GM12878 (cell line): ENCODE results near the gene BANP. TPM values are rescaled to one million over a fixed set of nuclear protein-coding genes. Genes with fewer than 3 reads are reported as not detected.

Experiments used
- BCL11A ChIP-seq: IDR thresholded peaks from 2 replicates; pipeline ENCODE4 v1.6.1; 2011; ENCODE audit warnings: low read depth, low read length
- BHLHE40 ChIP-seq, 2 experiments: fragments of 450-650 bp in 1 of 2; IDR thresholded peaks; 2 replicates each; pipeline ENCODE4 v1.6.1; 2011 to 2017; ENCODE audit warnings: low read depth in 2 of 2, borderline replicate concordance in 1 of 2, improper control_type of control experiment in 1 of 2, low read length in 1 of 2, mild to moderate bottlenecking in 1 of 2
- CBFB ChIP-seq: IDR thresholded peaks from 2 replicates; pipeline ENCODE4 v1.6.1; 2016; ENCODE audit warnings: antibody characterized with exemption, low read depth
- DPF2 ChIP-seq: fragments of 450-650 bp; IDR thresholded peaks from 2 replicates; pipeline ENCODE4 v1.6.1; 2017; ENCODE audit warnings: mild to moderate bottlenecking
- EGR1 ChIP-seq, 2 experiments: IDR thresholded peaks; 1 replicate in 1 of 2; 2 replicates in 1 of 2; pipeline ENCODE4 v1.6.1; 2011 to 2012; ENCODE audit warnings: low read depth in 2 of 2, low read length in 2 of 2, borderline replicate concordance in 1 of 2, mild to moderate bottlenecking in 1 of 2, moderate library complexity in 1 of 2
- ELK1 ChIP-seq: IDR thresholded peaks from 2 replicates; pipeline ENCODE4 v1.6.1; 2012; ENCODE audit warnings: low read depth, low read length, improper control_type of control experiment
- FOXK2 ChIP-seq: fragments of 450-650 bp; IDR thresholded peaks from 2 replicates; pipeline ENCODE4 v1.6.1; 2017; ENCODE audit warnings: mild to moderate bottlenecking, moderate library complexity
- HDAC2 ChIP-seq: fragments of 200-600 bp; sonication (generic); IDR thresholded peaks from 2 replicates; pipeline ENCODE4 v1.6.1; 2017
- LARP7 ChIP-seq: fragments of 450-650 bp; IDR thresholded peaks from 2 replicates; pipeline ENCODE4 v1.6.1; 2017; ENCODE audit warnings: mild to moderate bottlenecking
- MEF2A ChIP-seq: IDR thresholded peaks from 2 replicates; pipeline ENCODE4 v1.6.1; 2011; ENCODE audit warnings: low read depth, mild to moderate bottlenecking, low read length, moderate library complexity; ENCODE audit not compliant: insufficient read depth
- MLLT1 ChIP-seq: fragments of 450-650 bp; IDR thresholded peaks from 2 replicates; pipeline ENCODE4 v1.6.1; 2016; ENCODE audit warnings: mild to moderate bottlenecking
- NFIC ChIP-seq: IDR thresholded peaks from 2 replicates; pipeline ENCODE4 v1.6.1; 2012; ENCODE audit warnings: low read depth, mild to moderate bottlenecking, inconsistent platforms, low read length, moderate library complexity
- PKNOX1 ChIP-seq: fragments of 450-650 bp; IDR thresholded peaks from 2 replicates; pipeline ENCODE4 v1.6.1; 2016; ENCODE audit warnings: mild to moderate bottlenecking
- POLR2AphosphoS2 ChIP-seq: IDR thresholded peaks from 2 replicates; pipeline ENCODE4 v1.6.1; 2011; ENCODE audit warnings: low read depth, mild to moderate bottlenecking, low read length, improper control_type of control experiment, moderate library complexity
- POLR2AphosphoS5 ChIP-seq: IDR thresholded peaks from 2 replicates; pipeline ENCODE4 v1.6.1; 2011; ENCODE audit warnings: mild to moderate bottlenecking, low read length, inconsistent platforms
- POU2F2 ChIP-seq: IDR thresholded peaks from 3 replicates; pipeline ENCODE4 v1.6.1; 2011; ENCODE audit warnings: low read depth, mild to moderate bottlenecking, low read length, borderline replicate concordance
- RELB ChIP-seq: fragments of 450-650 bp; IDR thresholded peaks from 2 replicates; pipeline ENCODE4 v1.6.1; 2017; ENCODE audit warnings: low read depth, mild to moderate bottlenecking, moderate library complexity
- WRNIP1 ChIP-seq: IDR thresholded peaks from 2 replicates; pipeline ENCODE4 v1.6.1; 2011; ENCODE audit warnings: low read depth, low read length, improper control_type of control experiment, borderline replicate concordance
- ZBED1 ChIP-seq: IDR thresholded peaks from 2 replicates; pipeline ENCODE4 v1.6.1; 2016; ENCODE audit warnings: borderline replicate concordance
- ZNF24 ChIP-seq: fragments of 450-650 bp; IDR thresholded peaks from 2 replicates; pipeline ENCODE4 v1.6.1; 2017; ENCODE audit warnings: antibody characterized with exemption, mild to moderate bottlenecking
- ZNF274 ChIP-seq: IDR thresholded peaks from one replicate; pipeline ENCODE4 v1.8.0; 2011; ENCODE audit not compliant: insufficient read length, insufficient read depth
- polyA plus RNA-seq, 11 experiments: library from polyadenylated mRNA; depleted of rRNA in 4 of 11; unstranded in 6 of 11; stranded (reverse) in 5 of 11; fragments of >200 nt; fragmentation: Nextera tagmentation in 4 of 11; fragmentation: Illumina TruSeq in 1 of 11; extraction: Ambion mirVana in 4 of 11; extraction: Trizol in 1 of 11; gene quantifications; 1 replicate in 1 of 11; 2 replicates in 10 of 11; pipeline versions ENCODE4 v1.2.1 to v1.2.3, GENCODE V29; 2011 to 2016; ENCODE audit warnings: inconsistent platforms in 2 of 11, missing spikeins in 2 of 11, low read depth in 1 of 11
- total RNA-seq, 4 experiments: library from RNA; depleted of rRNA in 3 of 4; stranded (reverse); fragments of >200 nt in 3 of 4; fragmentation: Illumina TruSeq in 1 of 4; extraction: Trizol in 1 of 4; gene quantifications; 2 replicates each; pipeline versions ENCODE4 v1.2.1 to v1.2.3, GENCODE V29; 2013 to 2021
- TF ChIP-seq, protein P1 (sequence below): fragments of 450-650 bp; formaldehyde crosslinking; IDR thresholded peaks from 2 replicates; pipeline ENCODE4 v1.5.0; 2022; ENCODE audit warnings: mild to moderate bottlenecking, missing genetic modification characterization

The BANP gene
- total and polyA plus RNA-seq, 10 of the 15 experiments (the other 5 are each of a cell fraction or from before 2014, with no cell fraction given) = 3.9 to 21.9 (median 12.2) TPM

- TF ChIP-seq ZBED1 = no peak
- no peak for TF ChIP-seq ZNF24
- TF ChIP-seq PKNOX1 = peak; percentile 59; the same call in 1 of the 2 replicates
- no peak for TF ChIP-seq WRNIP1
- TF ChIP-seq LARP7 = no peak
- no peak for TF ChIP-seq RELB
- TF ChIP-seq, protein P1, sequence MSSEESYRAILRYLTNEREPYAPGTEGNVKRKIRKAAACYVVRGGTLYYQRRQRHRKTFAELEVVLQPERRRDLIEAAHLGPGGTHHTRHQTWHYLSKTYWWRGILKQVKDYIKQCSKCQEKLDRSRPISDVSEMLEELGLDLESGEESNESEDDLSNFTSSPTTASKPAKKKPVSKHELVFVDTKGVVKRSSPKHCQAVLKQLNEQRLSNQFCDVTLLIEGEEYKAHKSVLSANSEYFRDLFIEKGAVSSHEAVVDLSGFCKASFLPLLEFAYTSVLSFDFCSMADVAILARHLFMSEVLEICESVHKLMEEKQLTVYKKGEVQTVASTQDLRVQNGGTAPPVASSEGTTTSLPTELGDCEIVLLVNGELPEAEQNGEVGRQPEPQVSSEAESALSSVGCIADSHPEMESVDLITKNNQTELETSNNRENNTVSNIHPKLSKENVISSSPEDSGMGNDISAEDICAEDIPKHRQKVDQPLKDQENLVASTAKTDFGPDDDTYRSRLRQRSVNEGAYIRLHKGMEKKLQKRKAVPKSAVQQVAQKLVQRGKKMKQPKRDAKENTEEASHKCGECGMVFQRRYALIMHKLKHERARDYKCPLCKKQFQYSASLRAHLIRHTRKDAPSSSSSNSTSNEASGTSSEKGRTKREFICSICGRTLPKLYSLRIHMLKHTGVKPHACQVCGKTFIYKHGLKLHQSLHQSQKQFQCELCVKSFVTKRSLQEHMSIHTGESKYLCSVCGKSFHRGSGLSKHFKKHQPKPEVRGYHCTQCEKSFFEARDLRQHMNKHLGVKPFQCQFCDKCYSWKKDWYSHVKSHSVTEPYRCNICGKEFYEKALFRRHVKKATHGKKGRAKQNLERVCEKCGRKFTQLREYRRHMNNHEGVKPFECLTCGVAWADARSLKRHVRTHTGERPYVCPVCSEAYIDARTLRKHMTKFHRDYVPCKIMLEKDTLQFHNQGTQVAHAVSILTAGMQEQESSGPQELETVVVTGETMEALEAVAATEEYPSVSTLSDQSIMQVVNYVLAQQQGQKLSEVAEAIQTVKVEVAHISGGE (CRISPR knock-in tag) = no peak
- TF ChIP-seq POU2F2 = no peak
- no peak for TF ChIP-seq ELK1
- TF ChIP-seq POLR2AphosphoS5 = peak; percentile 48
- TF ChIP-seq BHLHE40 (IDR thresholded peaks at IDR 0.05; ENCODE audit: borderline replicate concordance in 1 of 2, low read depth in 2 of 2, low read length in 1 of 2) = peak; percentile 13 to 44; a peak in 1 of 4 replicates
- TF ChIP-seq BCL11A = no peak
- peak; percentile 74 for TF ChIP-seq MLLT1
- no peak for TF ChIP-seq ZNF274
- no peak for TF ChIP-seq HDAC2
- TF ChIP-seq EGR1 (IDR thresholded peaks at IDR 0.05; ENCODE audit: borderline replicate concordance in 1 of 2, low read depth in 2 of 2, low read length in 2 of 2) = no peak
- no peak for TF ChIP-seq MEF2A
- TF ChIP-seq CBFB = no peak
- no peak for TF ChIP-seq POLR2AphosphoS2
- TF ChIP-seq NFIC = no peak
- peak; percentile 16; the same call in 1 of the 2 replicates for TF ChIP-seq DPF2
- TF ChIP-seq FOXK2 = no peak
These were observed 5.4 kb downstream of the BANP start (continued) for GRCh38 chr16:87956365-87957231.
